Activated CD4-positive, alpha-beta T cell treated with anti-CD3 and anti-CD28 coated beads, Interleukin-2, Interleukin-6, amounts not matched to agents 100 ng/mL and 50 ng/mL, durations not matched to agents 16 hours and 8 hours (primary cell): ENCODE measurements around the gene PCSK6.

Experiments
- DNase-seq: peaks from one replicate; pipeline ENCODE4 v3.0.0-alpha.2; 2020

PCSK6 gene

DNA sequence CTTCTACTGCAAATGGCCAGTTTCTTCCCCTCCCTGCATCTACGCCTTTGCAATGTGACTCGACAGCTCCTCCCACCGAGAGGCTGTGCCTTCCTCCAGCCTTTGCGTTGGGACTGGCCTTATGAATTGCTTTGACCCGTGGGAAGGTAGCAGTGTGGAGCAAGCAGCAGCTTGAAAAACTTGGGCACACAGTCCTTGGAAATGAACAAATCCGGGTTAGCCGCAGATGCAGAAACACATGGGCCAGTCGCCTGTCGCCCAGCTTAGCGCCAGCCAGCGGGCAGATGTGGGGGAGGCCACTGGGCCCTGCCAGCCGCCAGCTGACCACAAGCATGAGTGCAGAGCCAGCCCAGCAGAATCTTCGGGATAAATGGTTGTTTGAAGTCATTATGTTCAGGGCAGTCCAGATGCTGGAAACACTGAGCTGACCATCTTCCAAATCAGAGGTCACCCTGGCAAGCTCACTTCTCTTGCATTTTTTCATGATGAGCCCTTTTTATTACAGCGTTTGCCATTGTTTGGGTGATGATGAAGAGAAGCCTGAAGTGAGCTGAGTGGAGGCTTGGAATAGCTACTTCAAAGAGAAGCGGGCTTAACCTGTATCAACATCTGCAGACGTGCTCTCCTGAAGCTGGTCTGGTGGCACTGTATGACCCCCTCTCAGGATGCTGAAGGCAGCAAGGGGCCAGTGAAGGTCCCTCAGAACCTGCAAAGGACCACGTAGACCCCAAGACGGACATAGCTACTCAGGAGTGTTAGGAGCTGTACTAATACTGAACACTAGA is 222.0 kb downstream of the PCSK6 start:
- no peak for DNase-seq

GRCh38 chr15:101266787-101267186 is 222.7 kb downstream of the PCSK6 start:
- DNase-seq: no peak

DNA sequence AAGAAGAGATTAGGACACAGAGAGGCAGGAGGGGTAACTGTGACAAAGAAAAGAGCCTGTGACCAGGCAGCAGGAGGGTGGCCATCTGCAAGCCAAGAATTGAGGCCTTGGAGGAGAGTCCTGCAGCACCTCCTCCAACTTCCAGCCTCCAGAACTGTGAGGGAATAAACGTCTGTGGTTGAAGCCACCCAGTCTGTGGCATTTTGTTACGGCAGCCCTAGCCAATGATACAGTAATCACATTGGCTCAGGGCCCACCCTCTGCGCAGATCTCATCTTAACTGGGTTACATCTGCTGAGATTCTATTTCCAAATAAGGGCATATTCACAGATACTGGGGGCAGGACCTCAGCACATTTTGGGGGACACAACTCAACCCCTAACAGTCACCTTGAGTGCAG is 223.5 kb downstream of the PCSK6 start:
- no peak for DNase-seq

GRCh38 chr15:101264911-101265641 is 224.4 kb downstream of the PCSK6 start:
- DNase-seq: no peak

GRCh38 chr15:101264011-101264410 is 225.5 kb downstream of the PCSK6 start:
- no peak for DNase-seq

- DNase-seq: no peak
Measured at GRCh38 chr15:101262551-101262950, 227.0 kb downstream of the PCSK6 start.

GRCh38 chr15:101258238-101259144 is 231.0 kb downstream of the PCSK6 start:
- DNase-seq: peak; percentile 73

GRCh38 chr15:101256757-101257156 is 232.8 kb downstream of the PCSK6 start:
- no peak for DNase-seq

DNA sequence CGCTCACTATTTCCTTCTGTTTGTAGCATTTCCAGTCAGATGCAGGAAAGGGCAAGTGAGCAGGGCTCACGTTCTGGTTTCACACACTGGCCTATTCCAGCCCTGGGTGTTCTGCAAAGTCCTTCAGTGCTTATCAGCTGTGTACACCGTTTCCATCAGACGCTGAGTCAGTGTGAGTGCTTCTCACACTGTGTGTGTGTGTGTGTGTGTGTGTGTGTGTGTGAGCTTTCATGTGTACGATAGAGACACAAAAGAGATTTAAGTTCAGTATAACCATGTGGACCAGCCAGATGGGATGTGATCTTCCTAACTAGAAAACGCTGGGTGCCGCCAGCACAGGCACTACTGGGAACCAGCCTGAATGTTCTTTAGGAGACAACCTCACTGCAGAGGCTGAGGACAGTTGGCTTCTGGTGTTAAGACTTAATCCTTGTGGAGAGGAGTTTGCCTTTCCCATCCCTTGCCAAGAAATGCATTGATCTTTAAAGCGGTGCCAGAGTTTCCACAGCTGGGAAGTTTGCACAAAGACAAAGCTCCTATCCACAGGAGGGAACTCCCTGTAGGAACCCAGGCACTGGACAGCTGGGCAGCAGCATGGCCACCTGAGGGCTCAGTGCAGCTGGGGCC is 233.8 kb downstream of the PCSK6 start:
- DNase-seq: no peak

GRCh38 chr15:101255051-101255395 is 234.5 kb downstream of the PCSK6 start:
- DNase-seq: no peak

GRCh38 chr15:101254157-101255050 is 235.1 kb downstream of the PCSK6 start:
- no peak for DNase-seq
